Measurements from ENCODE around the gene POR. TPM values are rescaled to one million over a fixed set of nuclear protein-coding genes. Genes with fewer than 3 reads are reported as not detected.
"Not testable (repeated sequence)": the region's sequence is repeated elsewhere in the genome, so short reads cannot be mapped to it uniquely, and the experiment has no call there.

Gene POR
- total RNA-seq, 2 donors from 2014 or later = 60.6 to 128 TPM

- DNase-seq = no peak
- intact Hi-C loops (cut with DNase I) = loop anchor here in 1 of 2 donors (10.0 kb wide), 1 partner anchor 75 kb away; no protein-coding TSS in a partner anchor
- no peak for ATAC-seq
These were observed 5.3 kb upstream of the POR start for GRCh38 chr7:75909521-75910132.

GRCh38 chr7:75911186-75911585, 3.8 kb upstream of the POR start:
- intact Hi-C loops (cut with DNase I) = loop anchor here in 1 of 2 donors (10.0 kb wide), 1 partner anchor 74 kb away; no protein-coding TSS in a partner anchor
- not testable (repeated sequence) for DNase-seq, ATAC-seq

GRCh38 chr7:75913437-75913836, 1.5 kb upstream of the POR start:
- DNase-seq (no peak), ATAC-seq (no peak)
- intact Hi-C loops (cut with DNase I) = loop anchor here in 1 of 2 donors (10.0 kb wide), 1 partner anchor 71 kb away; no protein-coding TSS in a partner anchor

- ATAC-seq (no peak), DNase-seq (no peak)
- intact Hi-C loops (cut with DNase I) = loop anchor here (2.0 to 10.0 kb wide), 2 partner anchors 71 to 81 kb away; partner anchors contain the start of gene TMEM120A (in 1 of the 2)
These were observed 743 bp upstream of the POR start for GRCh38 chr7:75914169-75914654.

- DNase-seq (peak; percentile 37), ATAC-seq (peak; percentile 9 to 15)
- intact Hi-C loops (cut with DNase I) = loop anchor here (2.0 to 10.0 kb wide), 3 partner anchors 47 to 79 kb away; partner anchors contain the start of gene TMEM120A (in 1 of the 2)
These were observed 631 bp downstream of the POR start for GRCh38 chr7:75915416-75916156.

GRCh38 chr7:75916259-75916658, 1.3 kb downstream of the POR start:
- DNase-seq (no peak), ATAC-seq (no peak)
- intact Hi-C loops (cut with DNase I) = loop anchor here (5.0 to 10.0 kb wide), 2 partner anchors 46 to 69 kb away; no protein-coding TSS in a partner anchor

GRCh38 chr7:75916685-75917634, 2.0 kb downstream of the POR start:
- no peak for ATAC-seq
- intact Hi-C loops (cut with DNase I) = loop anchor here (5.0 to 10.0 kb wide), 2 partner anchors 45 to 68 kb away; no protein-coding TSS in a partner anchor
- DNase-seq = no peak

- intact Hi-C loops (cut with DNase I) = no loop called here
- DNase-seq = peak; percentile 30
- peak in 1 of 2 donors; percentile 74 for ATAC-seq
These were observed 5.6 kb downstream of the POR start for GRCh38 chr7:75920431-75921161.

GRCh38 chr7:75921479-75921878, 6.5 kb downstream of the POR start:
- ATAC-seq = no peak
- DNase-seq = no peak
- intact Hi-C loops (cut with DNase I) = no loop called here

GRCh38 chr7:75922966-75923603, 8.1 kb downstream of the POR start:
- ATAC-seq (no peak), DNase-seq (no peak)
- intact Hi-C loops (cut with DNase I) = no loop called here

- ATAC-seq (no peak), DNase-seq (no peak)
- intact Hi-C loops (cut with DNase I) = no loop called here
These were observed 9.3 kb downstream of the POR start for GRCh38 chr7:75924256-75924655.

- ATAC-seq (no peak), DNase-seq (no peak)
- intact Hi-C loops (cut with DNase I) = no loop called here
These were observed 9.9 kb downstream of the POR start for GRCh38 chr7:75924889-75925288.

- intact Hi-C loops (cut with DNase I) = no loop called here
- ATAC-seq = peak; percentile 51 to 82
These were observed 10.9 kb downstream of the POR start for GRCh38 chr7:75925717-75926435.

GRCh38 chr7:75928568-75928914, 13.6 kb downstream of the POR start:
- intact Hi-C loops (cut with DNase I) = no loop called here
- no peak for ATAC-seq
- no peak for DNase-seq

More at GRCh38 chr7:75925717-75926435, 10.9 kb downstream of the POR start:
- DNase-seq = no peak

GRCh38 chr7:75931680-75932079, 16.7 kb downstream of the POR start:
- DNase-seq = no peak
- intact Hi-C loops (cut with DNase I) = no loop called here
- no peak for ATAC-seq

GRCh38 chr7:75937958-75938786, 23.2 kb downstream of the POR start:
- ATAC-seq (peak; percentile 87 to 93), DNase-seq (peak; percentile 78)
- intact Hi-C loops (cut with DNase I) = no loop called here

All from left cardiac atrium (tissue), 4 donors.